IMR-90 (cell line): ENCODE results near the gene CMTM7. TPM values are rescaled to one million over a fixed set of nuclear protein-coding genes. Genes with fewer than 3 reads are reported as not detected.
A peak's percentile ranks its signal among the peaks of the same experiment; 100 is the strongest.

ENCODE experiments used
- ATAC-seq: fragments of 200-7000 bp; cut with Tn5 transposase; 2 replicates; pipeline ENCODE4 v1.9.1; 2020; ENCODE audit warnings: low read depth, mild to moderate bottlenecking, moderate library complexity
- BruUV-seq: library from RNA; stranded (reverse); fragments of 400-500 nt; replicated peaks from 2 replicates; lab custom pipeline; 2021; lab: Mats Ljungman, UMichigan
- CTCF ChIA-PET: fragments of 300-600 bp; formaldehyde crosslinking; extraction: SDS; loops from one replicate; lab custom pipeline; 2021; ENCODE audit warnings: antibody characterized with exemption; lab: Yijun Ruan, JAX
- POLR2A ChIA-PET: fragments of 300-600 bp; sonication (Branson Sonifier 250); formaldehyde crosslinking; loops from one replicate; lab custom pipeline; 2022; ENCODE audit warnings: antibody characterized with exemption; ENCODE audit not compliant: unreplicated experiment; lab: Charles Lee
- DNase-seq: peaks from one replicate; pipeline ENCODE4 v3.0.0; 2013
- H2AFZ ChIP-seq: replicated peaks from 2 replicates; pipeline ENCODE3; 2013; ENCODE audit warnings: low read length, mild to moderate bottlenecking; ENCODE audit not compliant: poor library complexity
- H2AK5ac ChIP-seq: 2 replicates; pipeline ENCODE4 v1.6.1; 2013; ENCODE audit warnings: low read depth, low read length, inconsistent platforms
- H2AK9ac ChIP-seq: replicated peaks from 2 replicates; pipeline ENCODE3; 2013; ENCODE audit warnings: mild to moderate bottlenecking, low read depth, low read length, moderate library complexity; ENCODE audit not compliant: poor library complexity
- H2BK120ac ChIP-seq: 2 replicates; pipeline ENCODE4 v1.6.1; 2013; ENCODE audit warnings: low read depth, low read length, inconsistent platforms
- H2BK15ac ChIP-seq: 3 replicates; pipeline ENCODE4 v1.6.1; 2013; ENCODE audit warnings: low read depth, low read length, inconsistent platforms
- H2BK20ac ChIP-seq: 2 replicates; pipeline ENCODE4 v1.6.1; 2013; ENCODE audit warnings: low read depth, mild to moderate bottlenecking, inconsistent platforms, low read length, moderate library complexity
- H2BK5ac ChIP-seq: 2 replicates; pipeline ENCODE4 v1.6.1; 2013; ENCODE audit warnings: mild to moderate bottlenecking, low read depth, low read length, inconsistent platforms; ENCODE audit not compliant: poor library complexity, severe bottlenecking
- H3K14ac ChIP-seq: replicated peaks from 2 replicates; pipeline ENCODE4 v1.6.1; 2013; ENCODE audit warnings: low read depth, low read length, inconsistent platforms
- H3K18ac ChIP-seq: 2 replicates; pipeline ENCODE4 v1.6.1; 2013; ENCODE audit warnings: low read depth, low read length, control low read depth
- H3K23ac ChIP-seq: 2 replicates; pipeline ENCODE4 v1.6.1; 2013; ENCODE audit warnings: low read depth, low read length, inconsistent platforms
- H3K27ac ChIP-seq: 2 replicates; pipeline ENCODE4 v1.5.1; 2013; ENCODE audit warnings: mild to moderate bottlenecking, control low read depth, low read length; ENCODE audit not compliant: insufficient read depth
- H3K27me3 ChIP-seq: 2 replicates; pipeline ENCODE4 v1.6.1; 2013; ENCODE audit warnings: low read length; ENCODE audit not compliant: control insufficient read depth, insufficient read depth
- H3K36me3 ChIP-seq: 2 replicates; pipeline ENCODE4 v1.6.1; 2013; ENCODE audit warnings: low read length, mixed read lengths; ENCODE audit not compliant: control insufficient read depth, insufficient read depth
- H3K4ac ChIP-seq: 2 replicates; pipeline ENCODE4 v1.6.1; 2013; ENCODE audit warnings: low read depth, low read length, inconsistent platforms
- H3K4me1 ChIP-seq: 2 replicates; pipeline ENCODE4 v1.6.1; 2013; ENCODE audit warnings: low read length, mixed read lengths; ENCODE audit not compliant: control insufficient read depth, insufficient read depth
- H3K4me2 ChIP-seq: 2 replicates; pipeline ENCODE4 v1.6.1; 2013; ENCODE audit warnings: low read depth, mild to moderate bottlenecking, control low read depth, low read length, moderate library complexity
- H3K4me3 ChIP-seq: 2 replicates; pipeline ENCODE4 v1.5.1; 2013; ENCODE audit warnings: low read depth, mild to moderate bottlenecking, control low read depth, low read length, moderate library complexity; ENCODE audit not compliant: insufficient read depth
- H3K56ac ChIP-seq: 2 replicates; pipeline ENCODE4 v1.6.1; 2013; ENCODE audit warnings: low read length, inconsistent platforms; ENCODE audit not compliant: insufficient read depth; ENCODE audit errors: extremely low read depth
- H3K79me1 ChIP-seq, 2 experiments: 2 replicates each; pipeline ENCODE4 v1.6.1; 2013; ENCODE audit warnings: low read length in 2 of 2, inconsistent platforms in 1 of 2, low read depth in 1 of 2
- H3K9ac ChIP-seq: 2 replicates; pipeline ENCODE4 v1.6.1; 2013; ENCODE audit warnings: low read depth, low read length, control low read depth
- H3K9me1 ChIP-seq: 2 replicates; pipeline ENCODE4 v1.6.1; 2013; ENCODE audit warnings: low read length, inconsistent platforms; ENCODE audit not compliant: insufficient read depth
- H3K9me3 ChIP-seq: 2 replicates; pipeline ENCODE4 v1.6.1; 2013; ENCODE audit warnings: low read length; ENCODE audit not compliant: control insufficient read depth, insufficient read depth
- H4K20me1 ChIP-seq: 2 replicates; pipeline ENCODE4 v1.6.1; 2013; ENCODE audit warnings: low read length, inconsistent platforms; ENCODE audit not compliant: insufficient read depth
- H4K5ac ChIP-seq: 2 replicates; pipeline ENCODE4 v1.6.1; 2013; ENCODE audit warnings: mild to moderate bottlenecking, low read depth, low read length, control low read depth
- H4K8ac ChIP-seq, 2 experiments: 2 replicates each; pipeline ENCODE4 v1.6.1; 2013; ENCODE audit warnings: low read depth in 2 of 2, low read length in 2 of 2, control low read depth in 1 of 2, inconsistent platforms in 1 of 2
- H4K91ac ChIP-seq: 2 replicates; pipeline ENCODE4 v1.6.1; 2013; ENCODE audit warnings: low read depth, low read length, inconsistent platforms; ENCODE audit not compliant: insufficient read depth
- BHLHE40 ChIP-seq: fragments of 150-350 bp; IDR thresholded peaks from 2 replicates; pipeline ENCODE4 v1.6.1; 2016; ENCODE audit warnings: mild to moderate bottlenecking, low read depth, low read length
- CEBPB ChIP-seq: IDR thresholded peaks from 2 replicates; pipeline ENCODE4 v1.6.1; 2012; ENCODE audit warnings: low read depth, low read length, improper control_type of control experiment
- CHD1 ChIP-seq: IDR thresholded peaks from 2 replicates; pipeline ENCODE4 v1.6.1; 2012; ENCODE audit warnings: low read depth, low read length, improper control_type of control experiment
- ELK1 ChIP-seq: fragments of 150-350 bp; IDR thresholded peaks from 2 replicates; pipeline ENCODE4 v1.6.1; 2016; ENCODE audit warnings: low read depth, mild to moderate bottlenecking, low read length, moderate library complexity, borderline replicate concordance
- FOS ChIP-seq: fragments of 150-350 bp; IDR thresholded peaks from 2 replicates; pipeline ENCODE4 v1.6.1; 2016; ENCODE audit warnings: low read depth, low read length
- MAFK ChIP-seq: IDR thresholded peaks from 2 replicates; pipeline ENCODE4 v1.6.1; 2012; ENCODE audit warnings: low read depth, low read length, improper control_type of control experiment
- MAZ ChIP-seq: IDR thresholded peaks from 2 replicates; pipeline ENCODE4 v1.6.1; 2012; ENCODE audit warnings: low read depth, mild to moderate bottlenecking, low read length, improper control_type of control experiment, moderate library complexity, borderline replicate concordance
- MXI1 ChIP-seq: IDR thresholded peaks from 2 replicates; pipeline ENCODE4 v1.6.1; 2012; ENCODE audit warnings: low read depth, mild to moderate bottlenecking, low read length, moderate library complexity, borderline replicate concordance
- NFE2L2 ChIP-seq: fragments of 150-350 bp; IDR thresholded peaks from 2 replicates; pipeline ENCODE4 v1.6.1; 2016; ENCODE audit warnings: low read depth, mild to moderate bottlenecking, low read length
- POLR2A ChIP-seq: IDR thresholded peaks from 2 replicates; pipeline ENCODE4 v1.6.1; 2012; ENCODE audit warnings: mild to moderate bottlenecking, low read depth, low read length
- RCOR1 ChIP-seq: IDR thresholded peaks from 2 replicates; pipeline ENCODE4 v1.6.1; 2012; ENCODE audit warnings: mild to moderate bottlenecking, low read length, improper control_type of control experiment; ENCODE audit not compliant: insufficient replicate concordance
- RFX5 ChIP-seq: IDR thresholded peaks from 2 replicates; pipeline ENCODE4 v1.8.0; 2012; ENCODE audit warnings: low read depth, mild to moderate bottlenecking, low read length, moderate library complexity
- SMC3 ChIP-seq: fragments of 150-350 bp; IDR thresholded peaks from 2 replicates; pipeline ENCODE4 v1.6.1; 2016; ENCODE audit warnings: low read depth, mild to moderate bottlenecking, antibody characterized with exemption, low read length, moderate library complexity
- USF2 ChIP-seq: fragments of 150-350 bp; IDR thresholded peaks from 2 replicates; pipeline ENCODE4 v1.6.1; 2017; ENCODE audit warnings: mild to moderate bottlenecking, antibody characterized with exemption, low read length, low read depth
- WGBS, 2 experiments: methylation state at CpG; one replicate each; pipeline versions ENCODE4 v1.1.5 to v1.1.7; 2013; ENCODE audit warnings: missing lambda C conversion rate in 2 of 2; ENCODE audit not compliant: insufficient read length in 1 of 2; ENCODE audit errors: extremely low coverage in 2 of 2; 5-methylcytosine and 5-hydroxymethylcytosine counted together
- dilution Hi-C: fragments of 300-500 bp; cut with HindIII; formaldehyde crosslinking; loops from one replicate; pipeline ENCODE4 v1.14.3; 2018; ENCODE audit warnings: low sequenced_read_pairs; ENCODE audit not compliant: unreplicated experiment
- in situ Hi-C: fragments of 300-500 bp; cut with MboI; formaldehyde crosslinking; loops from 3 replicates; pipeline ENCODE4 v1.14.3; 2019; ENCODE audit warnings: low sequenced_read_pairs, inconsistent platforms, mixed read lengths
- intact Hi-C: fragments of 100-400 bp; cut with micrococcal nuclease; formaldehyde crosslinking; loops from 2 replicates; pipeline ENCODE4 v1.10.0; 2022
- polyA plus RNA-seq, 3 experiments: library from polyadenylated mRNA; depleted of rRNA; stranded (reverse); fragments of >200 nt; gene quantifications; 2 replicates each; pipeline ENCODE4 v1.2.3, GENCODE V29; 2012; ENCODE audit warnings: low replicate concordance in 1 of 3
- total RNA-seq: library from RNA; depleted of rRNA; stranded (reverse); fragments of >200 nt; gene quantifications from 2 replicates; pipeline ENCODE4 v1.2.3, GENCODE V29; 2012

CMTM7 gene
- total and polyA plus RNA-seq, 2 of the 4 experiments (the other 2 are of a cell fraction) = 3.4 to 31.4 TPM

GRCh38 chr3:32455609-32456428, 64.2 kb downstream of the CMTM7 start:
- Histone ChIP-seq H3K9me3 (no peaks in the 10 kb centered on the region), H4K91ac (no peak overlapping the region), H2BK5ac (no peak overlapping the region), H3K14ac (no peak overlapping the region), H3K4me3 (no peak overlapping the region), H3K56ac (no peak overlapping the region), H4K8ac (no peak overlapping the region; a peak in 1 of 4 replicates), H3K9ac (no peak overlapping the region), H3K4me2 (no peak overlapping the region), H3K27ac (no peak overlapping the region), H3K4ac (no peak overlapping the region), H2AK5ac (peak overlapping the region; percentile 8; the same call in 1 of the 2 replicates), H4K20me1 (0 out of 2 replicates have a peak, but pooled peaks cover 6% of the 10 kb centered on the region), H2AFZ (peak overlapping the region; percentile 24), H3K27me3 (no peaks in the 10 kb centered on the region), H2AK9ac (no peak overlapping the region), H2BK120ac (no peak overlapping the region), H2BK15ac (no peak overlapping the region), H3K18ac (no peak overlapping the region), H3K79me1 (no peaks in the 10 kb centered on the region), H3K23ac (peak overlapping the region; percentile 9; the same call in 1 of the 2 replicates), H3K36me3 (no peaks in the 10 kb centered on the region), H4K5ac (no peak overlapping the region), H2BK20ac (no peak overlapping the region), H3K4me1 (peaks cover 10% of the 10 kb centered on the region), H3K9me1 (peaks cover 6% of the 10 kb centered on the region; the same call in 1 of the 2 replicates)
- DNase-seq (no peak), ATAC-seq (no peak)
- intact Hi-C loops = no loop called here
- dilution Hi-C loops = no loop called here
- CTCF ChIA-PET = no interaction called here
- POLR2A ChIA-PET = interaction anchor here (0.6 kb wide), 1 partner anchor 147 kb away, joined by 11 read pairs; no protein-coding TSS in a partner anchor
- in situ Hi-C loops = no loop called here
- no TSS peak for BruUV-seq
- 86% methylated on average over 8 of the region's 15 CpGs; no CpG with 5 or more reads in 1 of the 2 experiments for WGBS, 2 experiments
- TF ChIP-seq MXI1 (no peak), POLR2A (no peak), FOS (no peak), BHLHE40 (no peak), USF2 (no peak), MAZ (no peak), ELK1 (no peak), RCOR1 (no peak), SMC3 (no peak), CEBPB (no peak), MAFK (no peak), RFX5 (no peak), CHD1 (no peak), NFE2L2 (no peak)
